Vagina (tissue), 2 donors: Measurements from ENCODE around the gene GRK5.

Experiments used
- CTCF ChIP-seq, 3 experiments: fragments of 450-650 bp in 2 of 3; fragments of 200-600 bp in 1 of 3; sonication (generic) in 1 of 3; IDR thresholded peaks; one replicate each; pipeline ENCODE4 v1.5.1; 2017 to 2019; ENCODE audit warnings: antibody characterized with exemption in 3 of 3, mild to moderate bottlenecking in 2 of 3, moderate library complexity in 2 of 3
- POLR2A ChIP-seq, 2 donors: fragments of 450-650 bp; IDR thresholded peaks; one replicate each; pipeline ENCODE4 v1.6.1; 2017; ENCODE audit warnings: antibody characterized with exemption in 2 of 2, mild to moderate bottlenecking in 2 of 2, moderate library complexity in 2 of 2
- POLR2AphosphoS5 ChIP-seq, 2 donors: sonication (generic); formaldehyde crosslinking; IDR thresholded peaks; one replicate each; pipeline ENCODE4 v1.9.0; 2017; ENCODE audit warnings: antibody characterized with exemption in 2 of 2, mild to moderate bottlenecking in 2 of 2, low read depth in 1 of 2; ENCODE audit not compliant: insufficient read depth in 1 of 2

GRCh38 chr10:119257899-119258419 lies 50.6 kb downstream of the GRK5 start:
- no peak for TF ChIP-seq CTCF (IDR thresholded peaks at IDR 0.05)
- no peak for TF ChIP-seq POLR2AphosphoS5 (IDR thresholded peaks at IDR 0.05; ENCODE audit: insufficient read depth in 1 of 2, low read depth in 1 of 2)
- no peak for TF ChIP-seq POLR2A (IDR thresholded peaks at IDR 0.05)
